NCI-H748 treated with DMSO at 0.1 percent for 48 hours (cell line): Measurements from ENCODE around the gene IRAK3.

Experiments
- DNase-seq: peaks from one replicate; lab custom pipeline; 2025; lab: John Stamatoyannopoulos, UW

The IRAK3 gene, protein sequence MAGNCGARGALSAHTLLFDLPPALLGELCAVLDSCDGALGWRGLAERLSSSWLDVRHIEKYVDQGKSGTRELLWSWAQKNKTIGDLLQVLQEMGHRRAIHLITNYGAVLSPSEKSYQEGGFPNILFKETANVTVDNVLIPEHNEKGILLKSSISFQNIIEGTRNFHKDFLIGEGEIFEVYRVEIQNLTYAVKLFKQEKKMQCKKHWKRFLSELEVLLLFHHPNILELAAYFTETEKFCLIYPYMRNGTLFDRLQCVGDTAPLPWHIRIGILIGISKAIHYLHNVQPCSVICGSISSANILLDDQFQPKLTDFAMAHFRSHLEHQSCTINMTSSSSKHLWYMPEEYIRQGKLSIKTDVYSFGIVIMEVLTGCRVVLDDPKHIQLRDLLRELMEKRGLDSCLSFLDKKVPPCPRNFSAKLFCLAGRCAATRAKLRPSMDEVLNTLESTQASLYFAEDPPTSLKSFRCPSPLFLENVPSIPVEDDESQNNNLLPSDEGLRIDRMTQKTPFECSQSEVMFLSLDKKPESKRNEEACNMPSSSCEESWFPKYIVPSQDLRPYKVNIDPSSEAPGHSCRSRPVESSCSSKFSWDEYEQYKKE

DNA sequence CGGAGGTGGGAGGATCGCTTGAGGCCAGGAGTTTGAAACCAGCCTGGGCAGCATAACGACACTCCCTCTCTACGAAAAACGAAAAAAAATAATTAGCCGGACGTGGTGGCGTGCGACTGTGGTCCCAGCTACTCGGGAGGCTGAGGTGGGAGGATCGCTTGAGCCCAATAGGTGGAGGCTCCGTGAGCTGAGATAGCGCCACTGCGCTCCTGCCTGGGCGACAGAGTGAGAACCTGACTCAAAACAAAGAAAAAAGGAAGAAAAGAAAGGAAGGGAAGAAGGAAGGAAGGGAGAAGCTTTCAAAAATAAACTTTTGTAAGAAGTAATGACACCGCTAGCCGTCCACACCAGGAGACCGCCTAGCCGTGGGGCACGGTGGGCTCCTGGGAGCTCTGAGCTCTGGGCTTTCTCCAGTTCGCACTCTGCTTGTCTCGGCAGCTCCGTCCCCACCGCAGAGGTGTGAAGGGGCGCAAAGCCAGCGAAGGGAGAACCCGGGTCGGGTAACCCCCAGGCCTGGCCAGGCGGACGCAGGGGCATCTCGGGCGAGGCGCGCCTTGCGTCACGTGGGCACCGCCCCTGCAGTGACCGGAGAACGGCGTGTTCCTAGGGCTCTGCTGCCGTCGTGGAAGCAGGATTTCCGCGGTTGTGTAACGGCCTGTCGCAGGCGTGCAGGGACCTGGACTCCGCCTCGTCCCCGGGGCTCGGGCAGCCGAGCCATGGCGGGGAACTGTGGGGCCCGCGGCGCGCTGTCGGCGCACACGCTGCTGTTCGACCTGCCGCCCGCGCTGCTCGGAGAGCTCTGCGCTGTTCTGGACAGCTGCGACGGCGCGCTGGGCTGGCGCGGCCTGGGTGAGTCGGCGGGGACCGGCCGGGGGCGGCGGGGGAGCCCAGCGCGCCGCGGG is at the start of gene IRAK3:
Gene IRAK3, plus strand, starts transcription at position 631 of the 902 bp plus-strand sequence. Its CDS starts 86 bp downstream, at position 717.
- no peak for DNase-seq

DNA sequence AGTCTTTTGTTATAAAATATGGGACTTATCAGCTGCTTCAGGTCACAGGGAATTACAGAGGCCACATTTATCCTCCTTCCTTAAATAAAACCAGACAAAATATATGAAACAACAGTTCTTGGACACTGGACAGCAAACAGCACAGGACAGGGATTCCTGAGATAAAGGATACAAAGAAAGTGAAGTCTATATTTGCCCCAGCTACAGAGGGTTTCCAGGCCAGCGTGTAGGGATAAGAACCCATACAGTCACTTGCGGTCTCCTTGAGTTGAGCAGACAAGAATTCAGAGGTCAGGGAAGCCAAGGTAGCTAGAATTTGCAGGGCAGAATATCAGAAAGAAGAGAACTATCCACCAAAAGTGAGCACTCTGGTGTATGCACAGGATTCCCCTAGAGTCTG is 49.7 kb upstream of the IRAK3 start:
- DNase-seq: no peak

- DNase-seq: no peak
These were observed 48.3 kb upstream of the IRAK3 start for GRCh38 chr12:66140731-66141130.

DNA sequence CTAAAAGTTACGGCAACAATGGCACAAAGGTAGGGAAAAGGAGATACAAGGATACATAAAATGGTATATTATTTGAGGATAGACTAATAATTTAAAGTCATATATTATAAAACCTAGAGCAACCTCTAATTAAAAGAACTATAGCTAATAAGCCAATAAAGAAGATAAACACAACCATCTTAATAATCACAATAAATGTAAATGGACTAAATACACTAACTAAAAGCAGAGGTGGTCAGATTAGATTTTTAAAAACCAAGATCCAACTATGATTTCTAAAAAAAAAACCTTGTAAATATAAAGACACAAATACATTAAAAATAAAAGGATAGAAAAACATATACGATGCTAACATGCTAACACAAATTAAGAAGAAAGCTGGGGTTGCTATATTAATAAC is 47.7 kb upstream of the IRAK3 start:
- DNase-seq: no peak

DNA sequence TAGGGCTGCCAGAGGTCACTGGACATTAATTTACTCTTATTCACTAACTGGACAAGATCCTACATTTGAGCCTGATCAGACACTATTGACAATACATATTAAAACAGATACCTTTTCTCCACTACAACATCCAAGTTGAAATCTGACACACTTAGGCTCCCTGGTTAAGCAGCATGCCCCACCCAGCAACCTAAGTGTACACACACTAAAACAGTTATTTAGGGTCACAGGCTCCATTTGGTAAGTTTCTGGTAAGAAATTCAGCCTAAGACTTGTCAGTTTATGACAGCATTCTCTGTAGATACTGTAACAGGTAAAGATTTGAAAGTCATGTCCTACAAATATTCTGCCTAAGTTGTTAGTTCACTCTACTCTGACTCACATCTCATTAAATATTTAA is 46.2 kb upstream of the IRAK3 start:
- DNase-seq: no peak

- DNase-seq: no peak
These were observed 45.1 kb upstream of the IRAK3 start for GRCh38 chr12:66143868-66144267.

- peak; percentile 7 for DNase-seq
These were observed 43.9 kb upstream of the IRAK3 start for GRCh38 chr12:66144791-66145754.

DNA sequence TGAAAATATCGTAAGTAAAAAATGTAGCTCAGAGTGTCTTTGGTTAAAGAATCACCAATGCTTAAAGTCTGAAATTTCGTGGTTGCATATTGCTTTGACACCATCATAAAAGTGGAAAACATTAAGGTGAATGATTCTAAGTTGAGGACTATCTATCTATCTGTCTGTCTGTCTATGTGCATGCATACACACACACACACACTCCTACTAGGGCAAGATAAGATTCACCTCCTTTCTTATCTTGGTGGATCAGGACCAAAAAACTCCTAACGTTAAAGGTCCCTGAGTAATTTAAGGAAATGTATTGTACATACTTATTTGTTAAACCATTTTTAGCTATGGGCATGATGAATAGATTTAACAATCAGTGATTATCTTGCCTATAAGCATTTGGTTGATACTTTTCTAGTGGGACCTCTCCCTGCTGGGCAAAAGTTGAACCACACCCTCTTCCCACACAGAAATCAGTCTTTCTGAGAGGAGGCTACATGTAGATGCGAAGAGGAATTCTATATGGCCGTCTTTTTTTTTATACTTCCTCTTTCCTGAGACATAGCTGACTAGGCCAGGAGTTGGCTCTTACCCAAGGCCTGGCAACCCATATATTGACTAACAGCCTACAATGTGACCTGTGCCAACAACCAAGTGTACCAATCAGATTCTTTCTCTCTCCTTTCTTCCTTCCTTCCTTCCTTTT is 39.2 kb upstream of the IRAK3 start:
- no peak for DNase-seq

- DNase-seq: no peak
These were observed 36.3 kb upstream of the IRAK3 start for GRCh38 chr12:66152732-66153131.

DNA sequence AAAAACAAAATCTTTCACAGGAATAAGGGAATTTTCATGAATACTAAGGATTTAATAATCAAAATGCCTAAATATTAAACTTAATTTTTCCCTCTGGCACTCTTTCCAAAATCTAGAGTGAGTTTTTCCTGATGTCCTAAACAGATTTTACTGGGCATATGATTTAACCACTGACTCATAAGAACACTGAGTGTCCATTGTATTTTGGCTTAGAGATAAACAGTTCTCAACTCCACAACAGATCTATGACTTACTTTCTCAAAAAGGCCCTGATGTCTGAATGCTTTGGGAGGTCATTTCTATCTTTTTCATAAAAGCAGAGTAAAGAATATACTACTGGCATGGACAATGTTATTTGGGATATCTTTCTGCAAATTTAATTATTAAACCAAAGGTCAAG is 34.2 kb upstream of the IRAK3 start:
- no peak for DNase-seq

DNA sequence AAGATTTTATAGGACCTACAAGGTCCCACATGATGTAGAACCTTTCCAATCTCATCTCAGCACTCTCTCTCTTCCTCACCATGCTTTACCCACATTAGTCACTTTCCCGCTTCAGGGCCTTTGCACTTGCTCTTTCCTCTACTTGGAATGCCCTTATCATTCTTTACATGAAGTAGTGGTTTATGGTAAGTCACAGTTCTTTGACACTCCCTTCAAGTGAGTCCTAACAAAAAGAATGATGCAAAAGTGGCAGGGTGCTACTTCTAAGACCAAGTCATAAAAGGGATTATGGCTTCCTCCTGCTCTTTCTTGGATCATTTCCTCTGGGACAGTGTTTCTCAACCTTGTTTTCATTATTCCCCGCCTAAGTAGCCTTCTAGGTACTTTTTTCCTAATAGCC is 32.4 kb upstream of the IRAK3 start:
- DNase-seq: no peak

GRCh38 chr12:66159123-66159522 is 29.9 kb upstream of the IRAK3 start:
- no peak for DNase-seq

DNA sequence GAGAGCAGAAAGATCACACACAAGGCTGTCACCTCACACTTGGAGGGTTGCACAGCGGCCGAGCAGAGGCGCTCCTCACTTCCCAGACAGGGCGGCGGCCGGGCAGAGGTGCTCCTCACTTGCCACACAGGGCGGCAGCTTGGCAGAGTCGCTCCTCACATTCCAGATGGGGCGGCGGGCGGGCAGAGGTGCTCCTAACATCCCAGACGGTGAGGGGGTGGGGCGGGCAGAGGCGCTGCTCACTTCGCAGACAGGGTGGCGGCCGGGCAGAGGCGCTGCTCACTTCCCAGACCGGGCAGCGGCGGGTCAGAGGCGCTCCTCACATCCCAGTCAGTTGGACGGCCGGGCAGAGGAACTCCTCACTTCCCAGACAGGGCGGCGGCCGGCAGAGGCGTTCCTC is 28.3 kb upstream of the IRAK3 start:
- DNase-seq: no peak

- DNase-seq: no peak
These were observed 26.3 kb upstream of the IRAK3 start for GRCh38 chr12:66162701-66163100.

GRCh38 chr12:66163289-66163688 is 25.7 kb upstream of the IRAK3 start:
- no peak for DNase-seq

- no peak for DNase-seq
These were observed 24.6 kb upstream of the IRAK3 start for GRCh38 chr12:66164349-66164821.

- DNase-seq: no peak
These were observed 23.9 kb upstream of the IRAK3 start for GRCh38 chr12:66165141-66165540.

DNA sequence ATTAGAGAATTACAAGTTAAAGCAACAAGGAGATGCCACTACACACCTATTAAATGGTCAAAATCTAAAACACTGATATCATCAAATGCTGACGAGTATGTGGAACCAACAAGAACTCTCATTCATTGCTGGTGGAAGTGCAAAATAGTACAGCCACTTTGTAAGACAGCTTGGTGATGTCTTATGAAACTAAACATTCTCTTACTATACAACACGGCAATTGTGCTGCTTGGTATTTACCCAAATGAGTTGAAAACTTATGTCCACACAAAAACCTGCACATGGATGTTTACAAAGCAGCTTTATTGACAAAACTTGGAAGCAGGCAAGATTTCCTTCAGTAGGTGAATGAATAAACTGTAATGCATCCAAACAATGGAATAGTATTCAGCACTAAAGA is 22.5 kb upstream of the IRAK3 start:
- no peak for DNase-seq

GRCh38 chr12:66168410-66168809 is 20.6 kb upstream of the IRAK3 start:
- DNase-seq: no peak

- DNase-seq: peak; percentile 78
These were observed 19.5 kb upstream of the IRAK3 start, which contains the start of gene TMBIM4 for GRCh38 chr12:66169221-66170170. TMBIM4 (minus strand) TSS chr12:66169996; CDS start chr12:66169951, 45 bp downstream.
